SK-N-SH (cell line): ENCODE measurements around the gene RELT.

Experiments
- MAX ChIP-seq: IDR thresholded peaks from 2 replicates; pipeline ENCODE4 v1.4.0; 2012; ENCODE audit warnings: low read depth
- POLR2AphosphoS5 ChIP-seq: IDR thresholded peaks from 2 replicates; pipeline ENCODE4 v1.6.1; 2012; ENCODE audit warnings: low read depth, low read length
- RAD21 ChIP-seq: IDR thresholded peaks from 2 replicates; pipeline ENCODE4 v1.6.1; 2012; ENCODE audit warnings: mild to moderate bottlenecking, low read length
- YY1 ChIP-seq: IDR thresholded peaks from 2 replicates; pipeline ENCODE4 v1.4.0; 2012; ENCODE audit warnings: low read depth, mild to moderate bottlenecking

- TF ChIP-seq YY1 (no peak), RAD21 (peak; percentile 57), POLR2AphosphoS5 (no peak), MAX (no peak)
Observed at GRCh38 chr11:73359930-73360742, 16.1 kb upstream of the RELT start.
